ENCODE measurements around the gene EPHB4. TPM values are rescaled to one million over a fixed set of nuclear protein-coding genes. Genes with fewer than 3 reads are reported as not detected.
A peak's percentile ranks its signal among the peaks of the same experiment; 100 is the strongest.

EPHB4 gene
- total RNA-seq, result 10 to 100 TPM; 31.4 to 46.6 TPM
- long read RNA-seq, donor 1, full-length matches to known transcripts, result 3 of 14 reads
- long read RNA-seq, donor 1, partial matches to known transcripts, result 10 of 14 reads
- long read RNA-seq, donor 1, other reads (novel, unspliced or antisense), result 1 of 14 reads
- long read RNA-seq, donor 2, partial matches to known transcripts, result 19 of 22 reads
- long read RNA-seq, donor 2, other reads (novel, unspliced or antisense), result 3 of 22 reads

DNA sequence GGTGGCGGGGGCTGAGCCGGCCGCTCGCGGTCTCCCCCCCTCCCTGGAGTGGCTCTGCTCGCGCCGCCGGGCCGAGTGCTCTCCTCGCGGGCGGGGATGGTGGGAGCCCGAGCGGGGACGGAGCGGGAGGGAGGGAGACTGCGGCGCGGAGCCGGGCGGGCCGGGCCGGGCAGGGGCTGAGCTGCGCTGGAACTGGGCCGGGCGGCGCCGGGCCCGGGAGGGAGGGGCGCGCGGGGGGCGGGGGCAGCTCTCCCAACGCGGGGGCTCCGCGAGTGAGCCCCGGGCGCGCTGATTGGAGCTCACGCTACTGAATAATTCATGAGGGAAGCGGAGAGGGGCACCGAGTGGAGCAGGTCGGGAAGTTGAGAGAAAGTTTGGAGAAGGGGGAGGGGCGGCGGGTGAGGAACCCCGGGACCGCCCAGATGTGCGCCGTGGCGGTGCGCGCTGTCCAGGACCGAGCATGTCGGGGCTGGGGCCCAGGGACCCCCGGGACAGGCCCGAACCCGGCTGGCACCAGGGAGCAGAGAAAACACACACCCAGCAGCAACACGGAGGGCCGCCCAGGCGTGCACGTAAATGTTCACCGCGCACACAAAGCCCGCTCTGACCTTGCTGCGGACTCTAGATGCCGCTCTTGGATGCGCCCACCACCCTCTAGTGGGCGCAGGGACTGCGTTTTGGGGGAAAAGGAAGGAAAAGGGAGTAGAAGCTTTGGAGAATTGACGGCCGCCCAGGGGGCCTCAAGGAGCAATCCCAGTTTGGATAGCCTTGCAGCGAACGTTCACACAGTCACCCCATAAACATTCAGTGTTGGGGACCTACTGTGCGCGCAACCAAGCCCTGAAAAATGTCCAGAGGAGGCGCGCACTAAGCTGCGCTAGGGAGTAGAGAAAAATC is at the start of gene EPHB4:
Gene EPHB4 (minus strand): TSS at position 194 of the 897 bp plus-strand sequence. CDS start 493 bp downstream, outside the sequence.
- DNase-seq (ENCODE audit: low spot score), result peak; percentile 85
- intact Hi-C loops (cut with DNase I), result no loop called here

DNA sequence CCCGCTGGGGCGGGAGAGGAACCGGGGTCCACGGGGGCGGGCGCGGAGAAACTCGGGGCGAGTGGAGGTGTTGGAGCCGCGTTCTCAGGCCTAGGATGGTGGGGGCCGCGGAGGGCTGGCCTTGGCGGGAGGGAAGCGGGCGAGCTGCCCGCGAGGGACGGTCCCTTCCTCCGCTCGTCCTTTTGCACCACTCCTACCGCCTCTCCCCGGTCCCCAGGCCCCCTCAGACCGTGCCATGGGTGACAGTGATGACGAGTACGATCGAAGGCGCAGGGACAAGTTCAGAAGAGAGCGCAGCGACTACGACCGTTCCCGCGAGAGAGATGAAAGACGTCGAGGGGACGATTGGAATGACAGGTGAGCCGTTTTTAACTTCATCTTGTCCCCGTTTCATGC is 48.0 kb upstream of the EPHB4 start:
- intact Hi-C loops (cut with DNase I), result no loop called here
- DNase-seq (ENCODE audit: low spot score), result peak; percentile 87

DNA sequence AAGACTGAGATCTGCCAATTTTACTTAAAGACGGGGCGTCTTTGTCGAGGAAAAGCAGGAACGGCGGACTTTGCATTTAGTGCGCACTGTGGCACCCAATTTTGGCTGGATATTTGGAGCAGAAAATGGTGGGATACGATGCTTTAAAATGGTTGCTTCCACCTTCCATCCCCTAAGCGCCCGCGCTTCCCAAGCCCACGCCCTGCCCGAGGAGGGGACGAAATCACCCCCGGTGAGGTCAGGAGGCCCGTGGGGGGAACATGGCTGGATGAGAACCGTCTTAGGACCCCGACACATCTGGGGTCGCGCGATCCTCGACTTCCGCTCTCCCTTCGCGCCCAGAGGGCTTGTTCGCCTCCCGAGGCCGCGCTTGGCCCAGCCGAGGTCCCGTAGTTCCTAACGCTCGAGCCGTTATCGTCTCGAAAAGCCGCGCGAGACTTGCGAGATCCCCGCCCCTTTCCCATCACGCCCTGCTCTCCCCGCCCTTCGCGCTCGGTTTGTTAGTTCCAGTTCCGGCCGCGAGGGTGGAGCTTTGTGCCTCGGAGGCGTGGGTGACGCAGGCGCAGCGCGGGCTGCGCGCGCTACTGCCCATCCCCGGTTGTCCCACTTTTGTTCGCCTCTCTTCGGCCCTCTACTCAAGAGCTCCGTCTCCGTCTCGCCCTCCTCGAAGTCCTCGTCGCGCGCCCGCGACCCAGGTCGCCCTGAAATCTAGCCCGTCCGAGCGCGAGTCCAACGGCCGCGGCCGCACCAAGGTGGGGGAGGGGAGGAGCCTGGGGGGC is 47.4 kb upstream of the EPHB4 start, which contains the start of gene SRRT:
Gene SRRT (plus strand): TSS at position 527 of the 779 bp plus-strand sequence. CDS start 488 bp downstream, outside the sequence.
- intact Hi-C loops (cut with DNase I), result no loop called here
- DNase-seq (ENCODE audit: low spot score), result peak; percentile 100

DNA sequence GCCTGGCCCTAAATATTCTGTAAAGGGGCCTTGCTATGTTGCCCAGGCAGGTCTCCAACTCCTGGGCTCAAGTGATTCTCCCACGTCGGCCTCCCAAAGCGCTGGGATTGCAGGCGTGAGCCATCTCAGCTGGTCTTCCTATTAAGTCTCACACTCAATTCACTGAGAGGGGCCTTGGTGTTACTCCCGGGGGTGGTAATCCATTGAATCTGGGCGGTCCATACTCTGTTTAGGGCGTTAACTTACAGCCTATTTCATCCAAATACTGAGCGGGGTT is 46.9 kb upstream of the EPHB4 start:
- intact Hi-C loops (cut with DNase I), result no loop called here
- peak; percentile 64 for DNase-seq (ENCODE audit: low spot score)

DNA sequence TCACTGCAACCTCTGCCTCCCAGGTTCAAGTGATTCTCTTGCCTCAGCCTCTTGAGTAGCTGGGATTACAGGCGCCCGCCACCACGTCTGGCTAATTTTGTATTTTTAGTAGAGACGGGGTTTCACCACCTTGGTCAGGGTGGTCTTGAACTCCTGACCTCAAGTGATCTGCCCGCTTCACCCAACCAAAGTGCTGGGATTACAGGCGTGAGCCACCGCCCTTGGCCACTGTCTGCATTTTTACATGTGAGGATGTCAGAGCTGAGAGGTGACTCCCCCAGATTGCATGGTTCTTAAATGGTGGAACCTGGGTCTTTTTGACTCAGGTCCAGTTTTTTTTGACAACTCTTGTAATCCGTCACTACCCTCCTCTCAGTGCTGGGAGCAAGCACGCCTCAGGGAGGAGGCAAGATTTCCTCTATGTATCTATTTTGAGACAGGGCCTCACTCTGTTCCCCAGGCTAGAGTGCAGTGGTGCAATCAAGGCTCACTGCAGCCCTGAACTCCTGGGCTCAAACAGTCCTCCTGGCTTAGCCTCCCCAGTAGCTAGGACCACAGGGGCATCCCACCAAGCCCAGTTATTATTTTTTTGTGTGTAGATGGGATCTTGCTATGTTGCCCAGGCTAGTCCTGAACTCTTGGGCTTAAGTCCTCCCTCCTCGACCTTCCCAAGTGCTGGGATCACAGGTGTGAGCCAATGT is 46.4 kb upstream of the EPHB4 start:
- no peak for DNase-seq (ENCODE audit: low spot score)
- intact Hi-C loops (cut with DNase I), result no loop called here

DNA sequence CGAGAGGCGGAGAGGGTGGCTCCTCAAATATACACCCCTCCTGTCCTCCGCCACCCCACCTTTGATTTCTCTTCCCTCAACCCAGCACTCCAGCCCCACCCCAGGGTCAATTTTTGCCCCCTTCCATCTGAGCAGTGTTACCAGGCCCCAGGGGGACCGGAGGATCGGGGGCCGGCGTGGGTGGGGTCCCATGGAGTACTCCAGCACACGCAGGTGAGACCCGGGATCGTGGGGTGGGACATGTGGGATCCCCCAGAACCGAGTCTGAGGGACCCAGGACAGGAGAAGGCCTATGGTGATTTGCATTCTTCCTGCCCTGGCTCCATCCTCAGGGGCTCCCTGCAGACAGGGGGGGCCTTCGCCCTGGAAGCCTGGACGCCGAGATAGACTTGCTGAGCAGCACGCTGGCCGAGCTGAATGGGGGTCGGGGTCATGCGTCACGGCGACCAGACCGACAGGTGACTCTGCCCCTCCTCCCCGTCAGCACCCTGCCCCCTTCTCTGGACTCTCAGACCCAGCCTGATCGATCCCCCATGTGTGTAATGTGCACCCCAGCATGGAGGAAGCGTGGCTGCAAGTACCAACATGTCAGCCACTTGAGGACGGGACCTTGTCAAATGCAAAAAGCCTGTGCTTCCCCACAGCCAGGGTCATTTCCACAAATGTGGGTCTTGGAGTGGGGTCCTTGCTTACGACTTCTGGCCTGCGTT is 40.6 kb upstream of the EPHB4 start:
- intact Hi-C loops (cut with DNase I), result no loop called here
- peak; percentile 75 for DNase-seq (ENCODE audit: low spot score)

DNA sequence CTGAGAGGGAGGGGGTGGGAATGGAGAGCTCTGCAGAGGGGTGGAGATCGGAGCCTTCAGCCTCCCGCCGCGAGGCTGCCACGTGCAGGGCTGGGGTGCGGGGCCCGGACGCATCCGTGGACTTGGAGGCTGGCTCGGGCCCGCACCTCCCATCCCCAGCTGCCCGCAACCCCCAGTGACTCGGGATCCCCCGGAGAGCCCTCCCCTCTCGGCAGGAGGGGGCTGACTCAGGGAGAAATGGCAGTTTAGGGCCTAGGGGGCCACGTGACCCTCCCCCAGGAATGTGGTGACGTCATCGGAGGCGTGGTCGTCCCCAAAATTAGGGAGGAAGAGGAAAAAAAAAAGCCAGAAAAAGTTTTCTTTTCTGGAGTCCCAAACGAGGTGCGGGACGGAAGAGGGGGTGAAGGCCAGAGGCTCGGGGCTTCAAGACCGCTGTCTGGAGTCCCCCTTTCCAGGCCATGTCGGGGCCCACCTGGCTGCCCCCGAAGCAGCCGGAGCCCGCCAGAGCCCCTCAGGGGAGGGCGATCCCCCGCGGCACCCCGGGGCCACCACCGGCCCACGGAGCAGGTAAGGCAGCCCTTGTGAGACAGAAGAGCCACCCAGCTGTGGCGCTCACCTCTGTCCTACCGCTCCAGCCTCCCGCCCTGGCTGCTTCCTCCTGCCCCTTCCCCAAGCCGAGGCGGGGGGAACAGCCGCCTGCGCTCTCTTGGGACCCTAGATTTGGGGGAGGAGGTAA is 39.9 kb upstream of the EPHB4 start, which contains the start of gene TRIP6:
Gene TRIP6 (plus strand): TSS at position 348 of the 736 bp plus-strand sequence. CDS start 111 bp downstream, at position 459.
- intact Hi-C loops (cut with DNase I), result no loop called here
- DNase-seq (ENCODE audit: low spot score), result peak; percentile 97

DNA sequence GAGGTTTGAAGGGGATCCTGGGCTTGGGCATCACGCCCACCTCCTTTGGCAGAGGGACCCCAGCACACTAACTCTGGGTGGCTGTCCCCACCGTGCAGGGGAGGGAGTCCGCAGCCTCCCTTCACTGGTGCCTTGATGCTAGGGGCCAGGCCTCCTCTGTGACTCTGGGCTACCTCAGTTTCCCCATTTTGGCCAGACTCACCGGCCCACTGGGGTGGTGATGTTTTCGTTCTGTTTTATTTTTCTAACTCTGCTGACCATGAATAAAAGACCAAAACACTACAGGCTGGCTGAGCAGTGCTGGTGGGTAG is 39.4 kb upstream of the EPHB4 start:
- intact Hi-C loops (cut with DNase I), result no loop called here
- no peak for DNase-seq (ENCODE audit: low spot score)

DNA sequence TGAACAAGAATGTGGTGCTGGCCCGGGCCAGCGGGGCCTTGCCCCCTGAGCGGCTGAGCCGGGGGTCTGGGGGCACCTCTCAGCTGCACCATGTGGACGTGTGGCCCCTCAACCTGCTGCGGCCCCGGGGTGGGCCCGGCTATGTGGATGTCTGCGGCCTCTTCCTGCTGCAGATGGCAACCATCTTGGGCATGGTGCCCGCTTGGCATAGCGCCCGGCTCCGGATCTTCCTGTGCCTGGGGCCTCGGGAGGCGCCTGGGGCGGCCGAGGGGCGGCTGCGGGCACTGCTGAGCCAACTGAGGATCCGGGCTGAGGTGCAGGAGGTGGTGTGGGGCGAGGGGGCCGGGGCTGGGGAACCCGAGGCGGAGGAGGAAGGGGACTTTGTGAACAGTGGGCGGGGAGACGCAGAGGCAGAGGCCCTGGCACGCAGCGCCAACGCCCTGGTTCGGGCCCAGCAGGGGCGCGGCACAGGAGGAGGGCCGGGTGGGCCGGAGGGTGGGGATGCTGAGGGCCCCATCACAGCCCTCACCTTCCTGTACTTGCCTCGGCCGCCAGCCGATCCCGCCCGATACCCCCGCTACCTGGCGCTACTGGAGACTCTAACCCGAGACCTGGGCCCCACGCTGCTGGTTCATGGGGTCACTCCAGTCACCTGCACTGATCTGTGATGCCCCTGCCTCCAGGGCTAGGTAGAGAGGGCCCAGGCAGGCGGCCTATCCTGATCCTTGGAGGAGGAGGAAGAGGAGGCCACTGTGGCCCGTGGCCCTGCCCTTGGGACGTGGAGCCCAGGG is 38.8 kb upstream of the EPHB4 start:
- intact Hi-C loops (cut with DNase I), result no loop called here
- peak; percentile 95 for DNase-seq (ENCODE audit: low spot score)

DNA sequence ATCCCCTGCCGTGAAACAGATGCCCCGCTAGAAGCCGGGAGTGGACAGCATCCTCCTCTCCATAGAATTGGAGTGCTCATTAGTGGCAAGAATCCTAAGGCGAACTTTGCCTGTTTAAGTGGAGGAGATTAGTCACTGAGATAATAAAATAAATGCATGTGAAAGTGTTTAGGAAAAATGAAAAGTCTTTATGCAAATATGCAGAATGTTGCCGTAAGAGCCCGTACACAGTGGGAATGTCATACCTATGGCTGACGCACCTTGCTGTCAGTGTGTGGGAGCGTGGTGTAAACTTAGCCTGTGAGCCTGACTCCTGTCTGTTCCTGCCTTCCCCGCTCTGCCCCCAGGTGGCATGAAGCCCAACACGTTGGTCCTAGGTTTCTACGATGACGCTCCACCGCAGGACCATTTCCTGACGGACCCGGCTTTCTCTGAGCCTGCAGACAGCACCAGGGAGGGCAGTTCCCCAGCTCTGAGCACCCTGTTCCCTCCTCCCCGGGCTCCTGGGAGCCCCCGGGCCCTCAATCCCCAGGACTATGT is 38.1 kb upstream of the EPHB4 start:
- DNase-seq (ENCODE audit: low spot score), result no peak
- intact Hi-C loops (cut with DNase I), result no loop called here

DNA sequence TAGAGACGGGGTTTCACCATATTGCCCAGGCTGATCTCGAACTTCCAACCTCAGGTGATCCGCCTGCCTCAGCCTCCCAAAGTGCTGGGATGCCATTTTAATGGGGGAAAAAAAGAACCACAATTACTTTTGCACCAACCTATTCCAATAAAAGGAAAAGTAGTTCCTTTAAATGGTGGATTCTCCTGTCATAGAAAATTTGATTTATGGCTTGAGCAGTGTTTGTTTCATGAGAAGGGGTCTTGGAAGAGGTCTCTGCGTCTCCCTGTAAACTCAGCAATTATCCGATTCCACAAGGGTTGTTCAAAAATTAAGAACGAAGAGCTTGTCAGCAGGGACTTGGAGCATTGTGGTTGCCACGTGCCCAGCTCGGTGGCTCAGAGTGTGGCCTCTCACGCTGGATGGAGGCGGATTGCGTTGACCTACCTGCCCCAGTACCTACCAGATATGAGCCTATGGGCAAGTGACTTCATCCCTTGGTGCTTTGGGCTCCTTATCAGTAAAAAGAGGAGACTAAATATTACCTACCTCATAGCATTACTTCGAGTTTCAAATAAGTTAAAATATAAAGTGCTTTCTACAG is 37.0 kb upstream of the EPHB4 start:
- no peak for DNase-seq (ENCODE audit: low spot score)
- intact Hi-C loops (cut with DNase I), result no loop called here

DNA sequence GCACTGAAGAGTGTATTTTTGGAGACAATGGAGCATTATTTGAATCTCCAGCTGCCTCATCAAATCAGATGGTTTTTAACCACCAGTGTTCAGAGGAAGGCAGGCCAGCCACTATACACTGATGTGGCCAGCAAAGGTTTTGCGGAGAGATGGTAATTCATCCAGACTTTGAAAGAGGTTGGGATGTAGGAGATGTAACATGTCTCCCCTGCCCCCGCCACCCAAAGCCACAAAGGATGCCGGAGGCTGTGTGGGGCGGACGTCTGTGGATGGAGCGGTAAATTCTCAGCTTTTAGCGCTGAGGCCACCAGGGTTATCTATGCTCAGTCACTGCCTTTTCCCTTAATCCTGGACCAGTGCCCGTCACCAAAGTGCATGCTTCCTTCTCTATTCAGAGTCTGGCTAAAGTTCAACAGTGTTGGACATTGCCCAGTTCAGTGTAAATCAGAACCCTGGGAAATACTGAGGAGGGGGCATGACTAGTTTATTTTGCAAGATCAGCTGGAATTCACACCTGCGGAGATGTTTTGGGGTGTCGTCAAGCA is 36.2 kb upstream of the EPHB4 start:
- intact Hi-C loops (cut with DNase I), result no loop called here
- DNase-seq (ENCODE audit: low spot score), result peak; percentile 70

DNA sequence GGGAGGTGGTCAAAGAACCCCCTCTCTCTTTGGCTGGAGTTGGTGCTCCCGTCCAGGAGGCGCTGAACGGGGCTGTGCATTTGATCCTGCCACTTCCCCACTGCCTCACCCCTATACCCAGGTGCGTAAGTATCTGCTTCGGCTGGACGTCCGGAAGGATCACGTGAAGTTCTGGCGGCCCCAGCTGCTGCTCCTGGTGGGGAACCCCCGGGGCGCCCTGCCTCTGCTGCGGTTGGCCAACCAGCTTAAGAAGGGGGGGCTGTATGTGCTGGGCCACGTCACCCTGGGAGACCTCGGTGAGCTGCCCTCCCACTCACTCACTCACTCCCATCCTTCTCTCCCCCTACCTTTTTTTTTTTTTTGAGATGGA is 34.3 kb upstream of the EPHB4 start:
- intact Hi-C loops (cut with DNase I), result no loop called here
- DNase-seq (ENCODE audit: low spot score), result no peak

DNA sequence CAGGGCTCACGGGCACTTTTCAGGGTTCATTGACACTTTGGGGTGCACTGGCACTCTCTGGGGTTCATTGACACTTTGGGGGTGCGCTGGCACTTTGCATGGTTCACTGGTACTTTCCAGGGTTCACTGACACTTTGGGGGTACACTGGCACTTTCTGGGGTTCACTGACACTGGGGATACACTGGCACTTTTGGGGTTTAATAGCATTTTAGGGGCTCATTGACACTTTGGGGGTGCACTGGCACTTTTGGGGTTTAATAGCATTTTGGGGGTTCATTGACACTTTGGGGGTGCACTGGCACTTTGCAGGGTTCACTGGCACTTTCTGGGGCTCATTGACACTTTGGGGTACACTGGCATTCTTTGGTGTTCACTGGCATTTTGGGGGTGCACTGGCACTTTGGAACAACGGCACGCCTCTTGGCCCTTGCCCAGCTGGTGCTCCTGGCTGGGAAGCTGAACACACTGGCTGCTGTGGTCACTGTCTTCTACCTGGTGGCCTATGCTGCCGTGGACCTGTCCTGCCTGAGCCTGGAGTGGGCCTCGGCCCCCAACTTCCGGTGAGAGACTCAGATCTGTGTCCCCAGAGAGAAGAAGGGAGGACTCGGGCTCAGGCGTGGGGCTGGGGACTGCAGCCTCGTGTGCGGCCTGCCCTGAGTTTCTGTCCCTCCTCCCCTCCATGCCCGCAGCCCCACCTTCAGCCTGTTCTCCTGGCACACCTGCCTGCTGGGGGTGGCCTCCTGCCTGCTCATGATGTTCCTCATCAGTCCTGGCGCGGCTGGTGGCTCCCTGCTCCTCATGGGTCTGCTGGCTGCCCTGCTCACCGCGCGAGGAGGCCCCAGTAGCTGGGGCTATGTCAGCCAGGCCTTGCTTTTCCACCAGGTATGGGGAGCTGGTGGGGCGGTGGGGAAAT is 33.6 kb upstream of the EPHB4 start:
- DNase-seq (ENCODE audit: low spot score), result no peak
- intact Hi-C loops (cut with DNase I), result no loop called here

DNA sequence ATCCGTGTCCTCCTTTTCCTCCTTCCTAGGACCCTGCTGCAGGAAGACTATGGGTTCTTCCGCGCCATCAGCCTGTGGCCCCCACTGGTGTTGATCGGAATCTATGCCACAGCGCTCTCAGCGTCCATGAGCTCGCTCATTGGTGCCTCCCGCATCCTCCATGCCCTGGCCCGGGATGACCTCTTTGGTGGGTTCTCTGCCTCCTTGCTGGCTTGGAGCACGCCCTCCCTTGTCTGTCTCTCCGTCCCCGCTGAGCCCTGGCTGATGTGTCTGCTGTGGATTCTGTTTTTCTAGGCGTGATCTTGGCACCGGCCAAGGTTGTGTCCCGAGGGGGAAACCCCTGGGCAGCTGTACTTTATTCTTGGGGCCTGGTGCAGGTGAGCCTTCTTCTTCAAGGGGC is 32.5 kb upstream of the EPHB4 start:
- intact Hi-C loops (cut with DNase I), result loop anchor here (10.0 kb wide), 2 partner anchors 135 to 295 kb away; partner anchors contain the start of gene EPO (in 1 of the 2)

More for the DNA sequence above, 32.5 kb upstream of the EPHB4 start:
- peak; percentile 75 for DNase-seq (ENCODE audit: low spot score)
